Activated CD4-positive, alpha-beta T cell treated with anti-CD3 and anti-CD28 coated beads, Interleukin-2, amount 50 U/mL, for 48 hours (primary cell): ENCODE data around the gene RNASE13.

Source experiments
- DNase-seq, 2 experiments: peaks; one replicate each; pipeline ENCODE4 v3.0.0-alpha.2; 2020

RNASE13 gene, protein sequence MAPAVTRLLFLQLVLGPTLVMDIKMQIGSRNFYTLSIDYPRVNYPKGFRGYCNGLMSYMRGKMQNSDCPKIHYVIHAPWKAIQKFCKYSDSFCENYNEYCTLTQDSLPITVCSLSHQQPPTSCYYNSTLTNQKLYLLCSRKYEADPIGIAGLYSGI

DNA sequence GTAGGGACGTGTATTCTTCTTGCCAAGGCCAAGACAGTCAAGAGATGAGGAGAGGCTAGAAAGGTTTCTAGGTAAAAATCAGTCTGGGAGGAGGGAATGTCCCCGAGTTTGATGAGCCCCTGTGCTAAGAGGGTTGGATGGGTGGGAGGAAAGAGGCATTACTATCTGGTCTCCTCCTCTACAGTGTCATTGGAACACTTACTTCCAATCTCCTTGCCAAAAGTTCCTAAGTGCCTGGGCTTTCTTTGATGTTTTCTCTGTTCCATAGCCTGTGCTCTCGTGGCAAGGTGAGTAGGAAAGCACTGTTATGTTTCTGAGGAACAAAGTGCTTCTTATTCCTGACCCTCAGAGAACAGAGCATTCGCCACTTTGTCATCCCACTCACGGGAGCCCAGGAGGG lies at the start of gene RNASE13:
Gene RNASE13, minus strand, starts transcription at position 101 of the 400 bp plus-strand sequence. CDS start 519 bp downstream, outside the sequence.
- no peak for DNase-seq

DNA sequence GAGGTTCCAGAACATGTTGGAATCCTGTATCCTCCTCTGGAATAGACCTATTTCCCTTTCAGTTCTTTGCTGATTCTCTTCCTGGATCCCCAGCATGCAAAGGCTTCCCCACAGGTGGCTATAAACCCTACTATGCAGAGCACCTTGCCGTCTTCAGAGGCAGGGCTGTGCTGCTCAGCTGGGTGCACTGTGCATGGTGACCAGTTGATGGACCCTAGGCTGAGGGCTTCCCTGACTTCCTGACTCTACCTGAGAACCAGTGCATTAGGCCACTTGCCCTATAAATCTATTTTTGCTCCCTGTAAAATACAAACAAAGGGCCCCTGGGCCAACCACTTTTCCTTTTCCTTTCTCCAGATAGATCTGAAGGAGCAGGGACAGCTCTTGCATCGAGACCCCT lies 49.8 kb upstream of the RNASE13 start:
- no peak for DNase-seq

DNA sequence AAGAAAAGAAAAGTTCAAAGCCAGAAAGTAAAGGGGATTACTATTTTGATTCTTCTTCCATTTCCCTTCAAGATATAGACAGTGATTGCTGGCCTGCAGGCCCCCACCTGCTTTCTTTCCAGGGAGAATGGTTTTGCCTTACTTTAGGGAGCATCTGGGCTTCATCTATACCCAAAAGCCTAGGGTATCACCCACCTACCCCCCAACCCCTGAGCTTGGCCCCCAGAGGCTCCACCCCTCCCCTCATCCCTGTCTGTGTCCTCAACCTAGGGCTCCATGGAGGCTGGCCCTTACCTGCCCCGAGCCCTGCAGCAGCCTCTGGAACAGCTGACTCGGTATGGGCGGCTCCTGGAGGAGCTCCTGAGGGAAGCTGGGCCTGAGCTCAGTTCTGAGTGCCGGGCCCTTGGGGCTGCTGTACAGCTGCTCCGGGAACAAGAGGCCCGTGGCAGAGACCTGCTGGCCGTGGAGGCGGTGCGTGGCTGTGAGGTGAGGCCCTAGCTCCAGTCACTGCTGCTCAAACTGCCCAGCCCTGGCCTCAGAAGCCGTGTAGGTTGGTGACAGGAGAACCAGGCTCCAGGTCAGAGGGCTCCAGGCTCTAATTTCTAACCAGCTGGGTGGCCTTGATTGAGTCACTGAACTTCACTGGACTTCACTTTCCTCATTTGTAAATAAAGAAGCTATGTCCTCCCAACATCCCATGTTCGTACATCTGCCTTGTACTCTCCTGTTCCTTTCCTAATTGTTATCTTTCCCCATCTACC lies 49.1 kb upstream of the RNASE13 start:
- no peak for DNase-seq

- no peak for DNase-seq
Measured at GRCh38 chr14:21081521-21082142, 47.0 kb upstream of the RNASE13 start.

DNA sequence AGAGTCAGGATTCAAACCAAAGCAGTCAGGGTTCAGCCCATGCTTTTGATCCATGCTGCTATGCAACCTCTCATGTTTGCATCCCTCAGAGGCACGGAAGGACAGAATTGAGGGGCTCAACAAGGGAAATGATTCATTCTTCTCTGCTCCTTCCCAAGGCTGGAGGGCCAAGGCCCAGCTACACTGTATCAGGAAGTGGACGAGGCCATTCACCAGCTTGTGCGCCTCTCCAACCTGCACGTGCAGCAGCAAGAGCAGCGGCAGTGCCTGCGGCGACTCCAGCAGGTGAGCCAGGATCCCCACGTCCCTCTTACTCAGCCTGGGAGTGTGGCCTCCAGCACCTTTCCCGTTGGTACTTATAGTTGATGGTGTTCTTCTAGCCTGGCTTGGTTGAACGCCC lies 44.1 kb upstream of the RNASE13 start:
- no peak for DNase-seq

DNA sequence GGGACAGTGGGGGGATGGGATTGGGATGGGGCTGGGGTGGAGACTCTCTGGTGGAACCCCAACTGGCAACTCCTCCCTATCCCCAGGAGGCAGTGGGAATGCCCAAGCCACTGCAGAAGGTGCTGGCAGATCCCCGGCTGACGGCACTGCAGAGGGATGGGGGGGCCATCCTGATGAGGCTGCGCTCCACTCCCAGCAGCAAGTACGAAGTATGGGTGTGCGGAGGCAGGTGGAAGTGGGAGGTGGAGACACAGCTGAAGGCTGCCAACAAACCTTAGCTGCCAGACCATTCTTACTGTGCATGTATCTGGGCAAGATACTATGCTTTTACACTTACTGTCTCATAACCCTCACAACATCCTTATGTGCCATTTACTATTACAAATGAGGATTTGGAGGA lies 43.7 kb upstream of the RNASE13 start:
- DNase-seq, result no peak

- no peak for DNase-seq
Measured at GRCh38 chr14:21077672-21078071, 43.1 kb upstream of the RNASE13 start.

- DNase-seq, result no peak
Measured at GRCh38 chr14:21075719-21076437, 41.3 kb upstream of the RNASE13 start.

- no peak for DNase-seq
Measured at GRCh38 chr14:21074398-21075272, 40.0 kb upstream of the RNASE13 start.

DNA sequence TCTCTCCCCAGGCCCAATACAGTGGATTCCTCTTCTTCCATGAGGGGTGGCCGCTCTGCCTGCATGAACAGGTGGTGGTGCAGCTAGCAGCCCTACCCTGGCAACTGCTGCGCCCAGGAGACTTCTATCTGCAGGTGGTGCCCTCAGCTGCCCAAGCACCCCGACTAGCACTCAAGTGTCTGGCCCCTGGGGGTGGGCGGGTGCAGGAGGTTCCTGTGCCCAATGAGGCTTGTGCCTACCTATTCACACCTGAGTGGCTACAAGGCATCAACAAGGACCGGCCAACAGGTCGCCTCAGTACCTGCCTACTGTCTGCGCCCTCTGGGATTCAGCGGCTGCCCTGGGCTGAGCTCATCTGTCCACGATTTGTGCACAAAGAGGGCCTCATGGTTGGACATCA lies 39.3 kb upstream of the RNASE13 start:
- DNase-seq, result no peak

GRCh38 chr14:21072781-21073339 lies 38.3 kb upstream of the RNASE13 start:
- DNase-seq, result no peak

- DNase-seq, result no peak
Measured at GRCh38 chr14:21072031-21072473, 37.4 kb upstream of the RNASE13 start.

DNA sequence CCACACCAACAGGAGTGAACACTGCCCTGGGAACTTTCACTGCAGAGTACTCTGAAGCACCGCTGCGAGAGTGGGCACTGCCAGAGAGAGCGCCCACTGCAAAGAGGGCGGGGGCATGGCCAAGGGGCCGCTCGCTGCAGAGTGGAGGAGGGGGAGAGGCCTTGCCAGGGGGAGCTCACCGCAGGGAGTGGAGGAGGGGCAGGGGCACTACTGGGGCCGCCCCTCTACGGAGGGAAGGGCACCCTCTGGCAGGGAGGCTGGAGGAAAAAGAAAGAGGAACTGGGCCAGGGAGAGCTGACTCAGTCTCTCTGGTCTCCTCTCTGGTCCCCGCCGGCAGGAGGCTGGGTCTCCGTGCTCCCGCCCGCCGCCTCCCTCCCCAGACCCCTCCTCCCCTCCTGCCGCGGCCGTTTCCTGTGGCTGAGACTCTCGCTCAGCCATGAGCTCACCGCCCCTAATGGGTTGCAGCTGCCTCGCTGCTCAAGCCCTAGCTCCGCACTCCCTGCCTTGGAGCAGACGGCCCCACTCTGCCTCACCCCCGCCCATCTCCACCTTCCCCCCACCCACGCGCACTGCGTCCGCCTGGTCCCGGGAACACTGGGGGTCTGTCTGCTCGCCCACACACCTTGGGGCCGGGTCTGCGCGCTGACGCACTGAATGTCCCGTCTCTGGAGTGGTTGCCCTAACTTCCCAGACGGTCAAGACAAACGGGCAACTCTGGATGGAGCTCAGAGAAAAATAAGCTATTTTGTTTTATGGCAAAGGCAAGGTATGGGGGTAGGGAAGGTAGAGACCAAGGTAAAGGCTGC lies 36.8 kb upstream of the RNASE13 start:
- DNase-seq, result peak; percentile 69 to 76

DNA sequence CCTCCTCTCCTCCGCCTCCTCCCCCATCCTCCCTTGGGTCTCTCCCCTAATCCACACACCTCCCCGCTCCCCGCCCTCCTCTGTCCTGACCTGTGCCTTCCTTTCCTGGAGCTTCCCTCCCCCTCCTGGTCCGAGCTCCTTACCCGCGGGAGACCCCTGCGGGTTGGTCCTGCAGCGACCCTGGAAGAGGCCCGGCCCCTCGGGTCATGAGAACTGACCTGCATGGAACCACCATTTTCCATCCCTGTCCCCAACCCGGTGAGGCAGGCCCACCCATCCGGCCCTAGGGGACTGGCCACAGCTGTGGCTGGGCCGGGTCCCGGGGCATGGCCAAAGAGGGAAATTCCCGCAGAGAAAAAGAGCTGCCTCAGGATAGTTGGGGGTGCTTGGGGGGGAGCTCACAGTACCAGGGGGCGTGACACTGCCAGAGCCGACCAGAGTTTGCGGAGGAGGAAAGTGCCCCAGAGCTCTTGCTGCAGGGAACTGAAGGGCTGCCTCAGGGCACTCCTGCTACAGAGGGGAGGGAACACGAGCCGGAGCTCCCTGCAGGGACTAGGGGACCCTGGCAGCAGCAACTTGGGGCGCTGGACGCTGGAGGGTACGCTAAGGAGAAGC lies 36.1 kb upstream of the RNASE13 start:
- no peak for DNase-seq

- peak in 1 of 2 experiments; percentile 27 for DNase-seq
Measured at GRCh38 chr14:21070083-21070609, 35.5 kb upstream of the RNASE13 start, which contains the start of gene ARHGEF40. TSS of gene ARHGEF40 (plus strand) at chr14:21070304. CDS start at chr14:21070397, 93 bp downstream.

DNA sequence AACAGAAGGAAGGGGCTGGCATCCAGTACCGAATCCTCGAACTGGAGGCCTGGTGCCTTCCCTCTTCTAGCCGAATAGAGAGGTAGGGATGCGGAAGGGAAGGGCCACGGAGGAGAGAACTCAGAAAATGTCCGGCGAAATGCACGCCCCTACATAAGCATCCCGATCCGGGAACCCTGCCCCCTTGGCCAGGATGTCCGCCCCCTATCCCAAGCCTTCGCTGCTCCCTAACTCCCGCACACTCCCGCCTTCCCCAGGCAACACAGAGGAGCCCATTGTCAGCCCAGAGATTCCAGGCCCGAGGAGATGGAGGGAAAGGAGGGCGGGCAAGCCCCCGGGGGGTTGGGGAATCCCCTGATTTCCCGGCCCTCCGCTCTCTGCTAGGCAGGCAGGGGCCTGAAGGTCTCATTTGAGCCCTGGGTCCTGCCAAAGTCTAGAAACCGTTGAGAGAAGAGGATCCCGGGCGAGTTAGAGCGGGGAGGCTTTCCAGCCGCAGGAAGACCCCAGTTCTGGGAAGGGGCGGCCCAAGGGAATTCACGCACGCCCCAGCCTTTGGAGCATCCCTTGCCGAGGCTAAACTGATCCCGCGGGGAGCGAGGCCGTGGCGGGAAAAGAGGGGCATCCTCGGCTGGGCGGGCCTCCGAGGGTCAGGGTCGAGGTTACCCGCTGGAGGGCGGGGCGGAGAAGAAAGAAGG lies 34.9 kb upstream of the RNASE13 start:
- no peak for DNase-seq

GRCh38 chr14:21068521-21069387 lies 34.1 kb upstream of the RNASE13 start:
- peak; percentile 33 to 55 for DNase-seq

- no peak for DNase-seq
Measured at GRCh38 chr14:21066882-21067502, 32.4 kb upstream of the RNASE13 start.
